ENCODE results near the gene MTURN.

MTURN gene

DNA sequence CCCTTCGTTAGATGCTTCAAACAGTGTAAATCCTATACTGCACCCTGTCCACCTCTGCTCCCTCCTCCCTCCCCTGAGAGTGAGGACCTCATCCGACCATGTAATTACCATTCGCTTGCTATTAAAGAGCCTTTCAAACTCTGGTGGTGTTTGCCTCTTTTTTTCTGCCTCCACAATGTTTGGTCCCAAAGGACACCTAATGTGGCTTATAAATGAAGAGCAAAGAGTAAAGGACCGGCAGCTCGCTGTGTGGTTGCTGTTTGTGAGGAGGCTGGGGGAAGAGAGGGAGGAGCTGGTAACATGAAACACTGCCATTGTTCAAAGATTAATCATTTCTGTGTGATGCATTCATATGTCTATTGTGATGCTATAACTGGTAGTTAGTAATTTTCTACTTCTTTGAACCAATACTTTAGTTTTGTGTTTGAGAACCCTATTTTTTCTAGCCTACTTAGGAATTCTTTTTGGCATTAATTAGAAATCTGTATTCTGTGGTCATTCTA is 27.9 kb downstream of the MTURN start:
- DNase-seq = peak; percentile 68

DNA sequence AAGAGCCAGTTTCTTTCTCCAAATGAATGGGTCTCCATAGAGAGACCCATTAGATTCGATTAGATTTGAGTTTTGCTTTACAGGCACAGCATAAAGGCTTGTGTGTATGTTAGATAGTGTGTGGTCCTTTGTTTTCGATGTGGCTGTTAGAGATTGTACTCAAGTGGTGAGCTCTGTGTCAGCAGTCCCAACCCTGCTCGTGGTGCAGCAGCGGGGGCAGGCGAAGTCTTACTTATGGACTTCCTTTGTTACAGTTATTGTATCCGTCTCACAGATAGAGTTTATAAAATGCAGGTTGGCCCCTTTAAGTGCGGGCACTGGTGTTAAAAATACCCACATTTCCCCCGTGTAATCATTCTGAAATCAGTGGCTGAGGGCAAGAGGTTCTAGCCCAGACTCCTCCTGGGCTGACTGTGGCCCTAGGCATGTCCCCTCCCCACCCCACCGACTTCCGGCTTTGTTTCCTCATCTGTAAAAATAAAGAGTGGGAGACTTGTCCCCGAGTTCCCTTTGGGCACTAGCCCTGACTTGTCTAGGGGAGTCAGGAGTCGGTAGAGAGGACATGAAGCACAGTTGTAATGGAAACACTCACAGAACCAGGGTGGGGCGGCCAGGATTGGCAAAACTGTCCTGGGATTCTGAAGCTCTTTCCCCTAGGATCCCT is 28.6 kb downstream of the MTURN start:
- DNase-seq = peak; percentile 26

DNA sequence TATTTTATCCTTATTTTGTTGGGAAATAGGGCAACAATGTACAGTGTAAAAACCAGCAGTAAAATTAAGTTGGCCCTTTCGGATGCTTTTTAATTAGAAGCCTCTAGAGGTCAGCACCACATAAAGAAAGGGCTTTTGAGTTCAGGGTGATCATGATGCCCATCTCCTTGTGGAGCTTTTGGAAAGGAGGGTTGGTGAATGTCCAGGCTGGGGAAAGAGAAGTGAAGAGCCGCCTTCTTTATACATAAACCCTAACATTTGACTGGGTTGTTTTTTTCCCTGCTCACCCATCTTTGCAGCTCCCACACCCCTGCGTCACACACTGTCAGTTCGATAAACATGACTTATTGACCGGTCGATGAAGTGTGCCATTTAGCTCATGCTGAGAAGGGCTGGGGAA is 29.8 kb downstream of the MTURN start:
- peak; percentile 72 for DNase-seq

DNA sequence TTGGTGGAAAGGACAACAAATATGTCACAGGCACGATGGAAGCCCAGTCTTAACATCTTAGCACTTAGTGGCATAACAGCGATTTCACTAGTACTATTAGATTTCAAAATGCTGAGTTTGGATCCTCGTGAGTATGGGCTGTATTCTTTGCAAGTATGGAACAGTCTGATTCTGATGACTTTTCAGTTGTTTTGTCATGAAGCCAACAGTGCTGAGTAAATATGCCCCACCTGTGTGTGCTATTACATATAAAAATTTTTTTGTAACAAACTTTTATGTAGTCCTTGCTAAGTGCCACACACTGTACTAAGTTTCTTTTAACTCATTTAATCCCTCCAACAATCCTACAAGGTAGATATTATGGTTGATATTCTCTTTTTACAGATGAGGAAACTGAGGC is 30.8 kb downstream of the MTURN start:
- DNase-seq = no peak

DNA sequence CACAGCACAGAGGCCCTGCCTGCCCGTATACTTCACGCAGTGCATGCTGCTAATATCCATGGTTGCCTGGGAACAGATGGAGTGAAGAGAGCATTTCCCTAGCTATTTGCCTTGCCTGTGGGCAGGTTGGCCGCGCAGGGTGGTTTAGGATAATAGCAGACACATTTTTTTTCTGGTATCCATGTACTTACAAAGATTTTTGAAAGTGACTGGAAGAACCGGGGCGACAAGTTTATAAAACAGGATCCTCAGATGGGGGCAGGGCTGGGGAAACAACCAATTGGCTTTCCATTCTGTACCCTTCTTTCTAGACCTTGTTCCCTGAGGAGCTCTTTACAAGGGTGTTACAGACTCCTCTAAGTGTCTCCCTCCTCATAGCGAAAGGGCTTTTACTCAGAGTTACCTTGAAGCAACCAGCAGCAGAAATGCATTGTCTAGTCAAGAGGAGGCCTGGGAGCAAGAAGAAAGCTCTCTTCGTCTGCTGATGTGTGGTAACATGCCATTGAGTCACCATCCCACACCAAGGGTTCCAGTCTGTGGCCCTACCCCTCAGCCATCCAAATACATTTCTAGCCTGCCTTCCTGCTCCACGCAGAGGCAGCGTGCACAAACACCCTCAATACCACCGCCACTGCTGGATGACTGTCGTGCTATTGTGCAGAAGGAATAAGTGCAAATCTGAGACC is 31.5 kb downstream of the MTURN start:
- DNase-seq = no peak

DNA sequence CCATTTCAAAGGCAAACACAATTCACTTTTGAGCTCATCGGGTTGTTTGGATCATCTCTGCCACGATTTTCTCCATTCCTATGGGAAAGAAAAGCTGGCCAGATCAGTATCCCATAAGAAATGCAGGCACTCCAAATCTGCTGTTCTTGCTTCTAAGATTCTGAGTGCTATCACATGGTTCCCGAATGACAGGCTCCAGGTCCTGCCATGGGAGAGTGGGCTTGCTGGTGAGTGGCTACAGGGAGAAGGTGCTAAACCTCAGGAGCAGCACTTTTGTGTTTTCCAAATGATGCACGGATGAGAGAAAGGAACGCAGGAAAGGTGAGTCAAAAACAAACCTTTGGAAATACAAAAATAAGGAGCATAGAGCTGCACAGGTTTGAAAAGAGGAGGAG is 32.1 kb downstream of the MTURN start:
- no peak for DNase-seq

DNA sequence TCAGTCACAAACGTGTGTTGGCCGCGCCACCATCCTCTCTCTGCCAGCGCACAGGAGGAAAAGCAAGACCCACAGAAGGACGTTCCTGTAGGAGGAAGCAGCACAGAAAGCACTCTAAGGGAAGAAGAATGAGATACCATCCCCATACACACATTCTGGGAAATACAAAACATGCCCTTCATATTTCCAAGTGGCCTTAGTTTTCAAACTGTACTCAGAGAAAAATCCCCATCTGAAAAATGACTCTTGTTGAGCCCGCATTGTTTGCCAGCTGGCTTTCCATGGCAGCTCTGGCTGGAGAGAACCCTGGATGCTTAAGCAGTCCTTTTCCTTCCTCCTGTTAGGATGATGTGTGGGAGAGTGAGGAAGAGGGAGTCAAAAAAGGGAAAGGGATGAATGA is 33.1 kb downstream of the MTURN start:
- DNase-seq = no peak

DNA sequence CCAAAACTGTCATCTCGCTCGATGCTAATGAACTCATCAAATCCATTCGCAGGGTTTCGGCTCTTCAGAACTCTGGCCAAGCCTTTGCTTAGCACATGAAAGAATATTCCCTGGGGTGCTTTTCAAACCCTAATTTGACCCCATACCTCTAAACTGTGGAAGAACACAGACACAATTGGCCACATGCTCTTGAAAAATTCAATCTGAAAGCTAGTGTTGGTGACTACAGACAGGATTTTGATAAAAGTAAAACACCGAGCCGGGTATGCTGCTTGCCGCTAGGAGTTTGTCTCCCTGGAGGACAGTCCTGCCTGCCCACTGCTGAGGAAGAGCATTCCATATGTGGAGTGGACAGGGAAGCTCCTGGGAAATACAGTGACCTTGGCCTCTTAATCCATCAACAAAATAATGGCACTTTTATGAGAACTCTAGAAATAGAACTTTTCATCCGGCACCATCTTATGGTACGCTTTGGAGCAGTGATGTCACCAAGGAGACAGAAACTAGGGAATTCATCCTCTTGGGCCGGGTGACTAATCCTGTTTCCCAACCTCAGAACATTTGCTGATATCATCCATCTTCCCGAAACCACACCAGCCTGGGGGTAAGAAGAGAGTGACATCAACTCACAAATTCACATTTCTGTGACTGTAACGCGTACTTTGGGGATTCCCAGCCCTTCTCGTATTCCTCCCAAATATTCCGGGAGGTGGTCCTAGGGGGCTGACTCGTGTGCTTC is 34.2 kb downstream of the MTURN start:
- DNase-seq = no peak

DNA sequence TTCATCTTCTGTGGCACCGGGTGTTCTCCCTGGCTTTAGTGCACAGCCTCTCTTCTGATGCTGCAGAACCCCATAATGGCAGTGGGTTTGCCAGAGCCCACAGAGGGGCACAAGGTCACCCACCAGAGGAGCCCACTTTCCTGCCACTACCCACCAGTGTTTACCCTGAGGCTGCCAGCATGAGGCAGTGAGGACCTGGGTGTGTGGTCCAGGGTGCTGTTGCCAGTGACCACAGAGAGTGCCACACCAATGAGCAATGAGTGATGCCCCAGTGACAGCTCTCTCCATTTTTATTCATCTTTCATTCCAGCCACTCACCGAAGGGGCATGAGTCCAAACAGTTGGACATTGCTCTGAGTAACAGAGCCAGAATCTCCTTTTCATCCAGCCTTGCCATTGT is 34.8 kb downstream of the MTURN start:
- no peak for DNase-seq

DNA sequence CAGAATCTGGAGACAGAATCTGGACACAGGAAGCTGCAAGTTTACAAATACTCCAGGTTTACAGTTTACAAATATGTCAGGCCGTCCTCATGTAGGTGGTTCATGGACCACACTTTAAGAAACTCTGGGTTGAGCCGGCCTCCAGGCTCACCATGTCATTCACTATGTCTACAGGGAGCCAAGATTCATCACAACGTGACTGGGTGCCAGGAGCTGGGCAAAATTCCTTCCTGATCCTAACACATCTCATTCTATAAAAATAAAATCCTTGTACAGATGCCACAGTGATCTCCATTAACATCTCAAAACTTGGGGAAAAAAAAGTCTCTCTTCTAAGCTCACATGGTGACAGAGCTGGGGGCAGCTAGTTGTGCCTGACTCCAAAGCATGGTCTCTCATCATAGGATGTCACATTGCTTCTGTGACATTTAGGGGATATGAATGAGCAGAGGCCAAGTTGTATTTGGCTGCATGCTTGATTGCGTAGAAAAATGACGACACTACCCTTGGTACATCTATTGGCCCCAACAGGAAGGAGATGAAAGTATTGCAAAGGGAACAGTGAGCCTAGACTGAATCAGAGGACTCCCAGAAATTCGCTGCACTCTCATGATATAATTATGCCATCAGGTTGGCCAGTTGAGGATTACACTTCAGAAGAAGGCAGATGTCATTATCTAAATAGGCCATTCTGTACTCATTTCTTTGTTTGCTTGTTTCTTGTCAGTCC is 35.9 kb downstream of the MTURN start:
- no peak for DNase-seq

DNA sequence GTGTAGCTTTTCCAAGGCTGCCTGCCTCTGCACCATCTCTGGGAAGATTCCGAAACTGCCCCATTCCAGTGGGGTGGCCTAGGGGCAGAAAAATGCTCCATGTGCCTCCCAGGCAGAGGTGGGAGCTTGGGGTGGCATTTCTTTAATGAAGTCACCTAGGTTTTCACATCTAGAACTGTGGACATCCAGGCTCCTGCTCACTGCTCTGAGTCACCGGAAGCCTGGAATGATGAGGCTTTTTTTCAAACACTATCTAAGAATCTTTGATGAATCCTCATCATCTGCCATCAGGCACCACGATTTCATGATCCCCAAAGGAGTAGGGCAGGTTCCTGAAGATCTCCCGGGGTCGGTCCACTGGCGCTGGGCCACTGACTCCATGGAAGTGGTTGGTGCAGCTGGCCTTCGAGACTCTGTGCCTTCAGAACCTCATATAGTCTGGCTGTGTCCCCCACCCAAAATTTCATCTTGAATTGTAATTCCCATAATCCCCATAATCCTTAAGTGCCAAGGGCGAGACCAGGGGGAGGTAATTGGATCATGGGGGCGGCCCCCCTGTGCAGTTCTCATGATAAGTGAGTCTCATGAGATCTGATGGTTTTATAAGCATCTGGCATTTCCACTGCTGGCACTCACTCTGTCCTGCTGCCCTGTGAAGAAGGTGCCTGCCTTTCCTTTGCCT is 37.1 kb downstream of the MTURN start:
- no peak for DNase-seq

DNA sequence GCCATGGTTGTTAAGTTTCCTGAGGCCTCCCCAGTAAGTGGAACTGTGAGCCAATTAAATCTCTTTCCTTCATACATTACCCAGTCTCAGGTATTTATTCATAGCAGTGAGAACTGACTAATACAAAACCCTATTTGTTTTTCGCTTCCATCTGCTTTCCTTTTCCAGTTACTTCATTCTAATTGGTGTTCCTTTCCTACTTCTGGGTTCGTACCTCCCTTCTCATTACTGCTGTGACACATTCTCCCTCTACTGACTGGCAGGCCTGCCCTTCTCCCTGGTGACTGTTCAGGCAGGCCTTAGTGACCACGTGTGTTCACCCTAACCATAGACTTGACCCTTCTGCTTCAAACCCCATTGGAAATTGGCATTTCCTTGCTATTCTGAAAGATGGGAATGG is 37.7 kb downstream of the MTURN start:
- DNase-seq = no peak

DNA sequence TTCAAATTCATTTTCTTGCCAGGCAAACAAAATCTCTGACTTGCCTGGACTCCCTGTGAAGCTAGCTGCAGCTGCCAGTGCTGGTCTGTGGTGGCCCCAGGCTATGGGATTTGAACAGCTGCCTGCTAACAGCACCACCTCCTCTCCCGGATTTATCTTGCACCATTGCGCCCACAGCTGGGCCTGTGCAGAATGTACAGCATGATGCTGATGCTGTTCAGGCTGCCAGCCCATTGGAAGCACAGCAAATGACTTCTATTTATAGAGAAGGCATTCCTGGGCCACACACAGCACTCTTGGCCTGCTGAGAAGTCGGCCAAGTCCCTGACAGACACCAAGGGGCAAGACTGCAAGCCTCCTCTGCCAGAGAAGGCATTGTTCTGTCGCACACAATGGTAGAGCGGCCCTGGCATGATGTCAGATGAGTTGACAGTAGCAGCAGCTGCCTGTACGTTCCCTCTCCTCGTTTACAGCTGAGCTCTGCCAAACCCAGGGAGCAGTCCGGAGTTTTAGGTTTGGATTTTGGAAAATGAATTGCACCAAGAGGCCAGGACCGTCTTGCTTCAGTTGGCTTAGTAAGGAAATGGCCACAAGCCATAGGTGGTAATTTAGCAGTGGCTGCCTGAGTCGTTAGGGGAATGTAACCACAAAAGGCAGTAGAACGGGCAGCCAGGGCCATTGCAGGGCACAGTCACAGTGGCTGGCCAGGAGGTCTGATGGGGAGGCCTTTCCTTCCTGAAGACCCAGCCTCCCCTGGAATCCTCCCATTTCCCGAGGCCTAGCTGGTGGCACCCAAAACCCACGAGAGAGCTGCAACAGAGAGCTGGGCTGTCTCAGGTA is 38.5 kb downstream of the MTURN start:
- DNase-seq = peak; percentile 95

DNA sequence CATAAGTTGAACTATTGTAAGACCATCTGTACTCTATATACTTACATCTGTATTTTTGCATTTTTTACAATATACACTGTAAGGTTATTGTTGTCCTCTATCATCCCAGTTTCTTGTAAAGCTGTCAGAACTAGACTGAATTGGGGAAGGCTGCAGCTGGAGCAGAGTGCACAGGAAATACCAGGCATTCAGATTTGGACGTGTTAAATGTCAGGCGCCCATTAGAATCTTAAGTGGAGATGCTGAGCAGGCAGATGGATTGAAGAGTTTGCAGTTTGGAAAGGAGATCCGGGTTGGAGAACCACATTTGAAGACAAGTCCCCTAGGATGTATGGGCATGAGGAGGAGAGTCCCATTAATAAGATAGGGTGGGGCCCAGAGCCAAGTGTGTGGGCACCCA is 40.4 kb downstream of the MTURN start:
- DNase-seq = no peak

DNA sequence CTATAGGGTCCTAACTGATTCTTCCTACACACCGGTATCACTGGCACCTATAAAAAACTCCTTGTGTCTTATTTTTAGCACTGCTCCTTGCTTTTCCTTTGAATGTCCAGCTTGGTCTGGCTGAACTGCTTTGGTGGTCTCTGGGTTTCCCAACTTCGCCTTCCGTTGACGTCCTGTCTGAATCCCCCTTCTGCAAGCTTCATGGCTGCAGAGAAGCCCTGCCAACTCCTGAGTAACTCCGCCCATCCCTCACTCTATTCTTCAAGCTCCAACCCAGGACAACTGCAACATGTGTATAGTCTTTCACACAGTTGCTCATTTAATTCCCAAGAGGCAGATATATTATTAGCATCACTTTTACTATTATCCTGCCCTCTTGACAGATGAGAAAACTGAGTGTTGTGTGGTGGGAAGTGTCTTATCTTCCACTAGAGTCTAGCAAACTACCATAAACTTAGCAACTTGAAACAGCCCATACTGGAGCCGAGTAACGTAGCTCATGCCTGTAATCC is 40.9 kb downstream of the MTURN start:
- DNase-seq = no peak

DNA sequence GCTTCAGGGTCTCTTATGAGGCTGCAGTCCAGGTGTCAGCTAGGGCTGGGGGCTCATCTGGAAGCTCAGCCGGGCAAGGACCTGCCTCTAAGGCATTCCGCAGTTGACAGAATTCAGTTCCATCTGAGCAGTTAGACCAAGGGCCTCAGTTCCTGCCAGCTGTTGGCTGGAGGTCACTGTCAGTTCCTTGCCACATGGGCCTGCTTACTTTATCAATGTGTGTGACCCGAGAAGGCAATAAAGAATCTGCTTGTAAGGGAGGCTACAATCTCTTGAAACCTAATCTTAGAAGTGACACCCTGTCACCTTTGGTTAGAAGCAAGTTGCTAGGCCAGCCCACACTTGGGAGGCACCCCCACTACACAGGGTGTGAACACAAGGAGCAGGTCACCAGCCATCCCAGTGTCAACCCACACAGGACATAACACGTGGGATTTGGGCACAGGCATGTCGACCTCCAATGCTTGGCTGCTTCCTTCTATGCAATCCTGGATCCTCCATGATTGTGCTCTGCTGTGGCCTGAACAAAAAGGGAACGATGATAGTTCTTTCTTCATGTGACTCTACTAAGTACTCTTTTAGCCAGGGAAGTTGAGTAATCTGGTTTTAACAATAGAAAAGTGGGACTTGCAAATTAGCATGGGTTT is 41.8 kb downstream of the MTURN start:
- DNase-seq = no peak

DNA sequence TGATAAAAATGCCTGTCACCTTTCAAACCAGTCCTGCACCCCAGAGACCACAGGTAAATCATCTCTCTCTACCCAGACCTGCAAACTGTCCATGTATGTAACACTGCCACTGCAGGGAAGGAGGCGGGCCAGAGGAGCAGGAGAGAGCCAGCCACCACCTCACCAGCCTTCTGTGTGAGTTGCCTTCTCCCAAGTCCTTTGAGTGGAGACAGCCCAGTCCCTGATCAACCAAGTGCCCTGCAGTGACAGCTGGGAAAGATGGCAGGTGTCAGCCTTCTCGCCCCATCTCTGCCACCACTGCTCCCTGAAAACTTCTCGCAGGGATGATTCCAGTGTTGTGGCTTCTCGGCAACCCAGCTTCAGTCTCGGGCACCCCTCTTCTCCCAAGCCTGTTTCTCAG is 42.4 kb downstream of the MTURN start:
- no peak for DNase-seq

DNA sequence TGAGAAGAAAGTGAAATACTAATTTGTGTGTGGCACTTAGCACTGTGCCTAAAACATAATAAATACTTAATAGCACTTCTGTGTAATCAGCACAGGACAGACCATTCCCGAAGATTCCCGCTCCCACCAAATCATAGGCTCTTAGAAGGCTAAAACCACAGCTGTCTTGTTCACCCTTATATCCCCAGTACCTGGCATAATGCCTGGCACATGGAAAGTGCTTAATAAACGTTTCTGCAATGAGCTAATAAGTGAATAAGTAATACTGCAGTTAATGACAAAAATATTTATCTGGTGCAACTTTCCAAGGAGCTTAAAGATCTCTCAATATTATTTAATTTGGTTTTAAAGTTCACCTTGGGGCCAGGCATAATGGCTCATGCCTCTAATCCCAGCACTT is 43.2 kb downstream of the MTURN start:
- DNase-seq = no peak

DNA sequence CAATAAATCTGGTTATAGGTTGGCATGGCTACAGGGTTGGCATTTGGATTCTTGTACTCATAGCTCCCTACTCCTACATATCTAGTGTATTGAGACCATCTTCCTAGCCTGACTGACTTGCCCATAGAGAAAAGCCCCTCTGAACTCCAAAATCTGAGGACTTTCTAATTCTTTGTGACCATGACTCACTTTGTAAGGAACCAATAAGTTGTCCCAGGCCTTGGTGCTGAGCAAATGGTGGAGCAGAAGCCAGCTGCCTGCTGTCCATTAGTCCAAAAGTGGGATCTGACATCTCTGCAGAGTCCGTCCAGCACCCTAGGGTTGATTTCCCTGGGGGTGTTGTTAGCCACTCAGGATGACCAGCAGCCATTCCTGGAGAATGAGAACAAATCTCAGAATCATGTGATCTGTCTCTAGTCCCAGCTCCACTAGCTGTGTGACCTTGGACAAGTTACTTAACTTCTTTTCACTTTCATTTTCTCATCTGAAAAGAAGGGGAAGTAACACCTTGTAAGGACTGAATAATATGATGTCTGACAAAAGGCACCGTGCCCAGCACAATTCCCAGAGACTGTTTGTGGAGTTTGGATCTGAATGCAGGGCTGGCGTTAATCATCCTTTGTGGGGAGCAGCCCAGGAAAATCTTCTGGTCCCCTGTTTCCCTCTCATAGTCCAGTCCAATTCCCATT is 44.1 kb downstream of the MTURN start:
- DNase-seq = no peak

DNA sequence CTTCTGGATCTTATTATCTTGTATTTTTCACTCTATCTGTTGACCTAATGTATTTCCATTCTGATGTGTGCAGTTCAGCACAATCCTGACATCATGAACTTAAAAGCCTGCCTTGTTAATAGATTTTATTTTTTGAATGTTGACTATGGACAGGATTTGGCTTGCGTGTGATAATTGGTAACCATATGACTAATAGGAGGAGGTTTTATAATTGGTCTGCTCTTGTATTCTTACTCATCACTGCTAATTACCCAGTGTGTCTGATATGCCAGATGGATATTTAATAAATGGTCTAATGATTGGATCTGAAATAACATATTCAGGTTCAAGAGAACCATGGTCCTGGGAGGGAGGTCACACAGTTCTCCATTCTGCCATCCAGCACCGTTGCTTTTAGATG is 45.9 kb downstream of the MTURN start:
- no peak for DNase-seq
